GM12801 (cell line): Measurements from ENCODE around the gene PIP5K1B.

Source experiments
- CTCF ChIP-seq: IDR thresholded peaks from one replicate; pipeline ENCODE4 v1.5.1; 2011; ENCODE audit warnings: control low read depth; ENCODE audit not compliant: insufficient read length; ENCODE audit errors: extremely low read depth

Gene PIP5K1B

GRCh38 chr9:68973619-68974018 lies 268.6 kb downstream of the PIP5K1B start:
- TF ChIP-seq CTCF: no peak

GRCh38 chr9:68974431-68974830 lies 269.4 kb downstream of the PIP5K1B start:
- TF ChIP-seq CTCF: no peak

GRCh38 chr9:68974901-68975300 lies 269.9 kb downstream of the PIP5K1B start:
- no peak for TF ChIP-seq CTCF

GRCh38 chr9:68975365-68976043 lies 270.5 kb downstream of the PIP5K1B start:
- no peak for TF ChIP-seq CTCF

GRCh38 chr9:68978066-68978465 lies 273.0 kb downstream of the PIP5K1B start:
- TF ChIP-seq CTCF: no peak

GRCh38 chr9:68978501-68978900 lies 273.5 kb downstream of the PIP5K1B start:
- TF ChIP-seq CTCF: no peak

GRCh38 chr9:68979538-68980314 lies 274.7 kb downstream of the PIP5K1B start:
- TF ChIP-seq CTCF: no peak
